ENCODE results near the gene DBNL. TPM values are rescaled to one million over a fixed set of nuclear protein-coding genes. Genes with fewer than 3 reads are reported as not detected.
A peak's percentile ranks its signal among the peaks of the same experiment; 100 is the strongest.

Gene DBNL
- total RNA-seq, 2 donors from 2014 or later: 31.4 to 66.2 TPM

DNA sequence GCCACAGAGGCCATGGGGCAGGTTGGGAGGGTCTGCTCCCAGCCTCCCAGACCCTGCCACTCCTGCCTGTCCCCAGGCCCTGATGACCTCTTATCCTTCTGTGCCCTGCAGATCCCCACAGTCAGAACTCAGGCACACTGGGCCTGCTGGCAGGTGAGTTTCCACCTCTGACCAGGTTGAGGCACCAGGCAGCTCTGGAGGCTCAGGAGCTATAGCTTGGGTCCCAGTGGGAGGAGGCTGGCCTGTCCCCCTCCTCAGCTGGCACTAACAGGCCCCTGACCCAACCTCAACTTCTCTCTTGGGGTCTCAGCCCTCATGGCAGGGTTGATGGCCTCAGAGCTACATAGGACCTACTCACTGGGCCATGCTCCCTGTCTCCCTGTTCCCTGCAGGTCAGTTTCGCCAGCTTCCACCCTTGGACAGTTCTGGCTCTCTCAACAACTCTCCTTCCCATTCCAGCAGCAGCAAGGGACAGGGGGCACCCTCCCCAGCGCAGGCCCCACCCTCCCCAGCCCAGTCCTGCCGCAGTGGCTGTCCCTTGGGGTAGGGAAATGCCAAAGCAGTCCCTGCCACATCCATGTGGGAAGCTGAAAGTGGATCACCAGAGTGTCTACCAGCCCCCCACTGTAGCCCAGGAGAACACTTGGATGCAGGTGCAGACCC lies 56.9 kb downstream of the DBNL start:
- Histone ChIP-seq H3K27me3 (no peaks in the 10 kb centered on the region), H3K9me3 (no peaks in the 10 kb centered on the region)

DNA sequence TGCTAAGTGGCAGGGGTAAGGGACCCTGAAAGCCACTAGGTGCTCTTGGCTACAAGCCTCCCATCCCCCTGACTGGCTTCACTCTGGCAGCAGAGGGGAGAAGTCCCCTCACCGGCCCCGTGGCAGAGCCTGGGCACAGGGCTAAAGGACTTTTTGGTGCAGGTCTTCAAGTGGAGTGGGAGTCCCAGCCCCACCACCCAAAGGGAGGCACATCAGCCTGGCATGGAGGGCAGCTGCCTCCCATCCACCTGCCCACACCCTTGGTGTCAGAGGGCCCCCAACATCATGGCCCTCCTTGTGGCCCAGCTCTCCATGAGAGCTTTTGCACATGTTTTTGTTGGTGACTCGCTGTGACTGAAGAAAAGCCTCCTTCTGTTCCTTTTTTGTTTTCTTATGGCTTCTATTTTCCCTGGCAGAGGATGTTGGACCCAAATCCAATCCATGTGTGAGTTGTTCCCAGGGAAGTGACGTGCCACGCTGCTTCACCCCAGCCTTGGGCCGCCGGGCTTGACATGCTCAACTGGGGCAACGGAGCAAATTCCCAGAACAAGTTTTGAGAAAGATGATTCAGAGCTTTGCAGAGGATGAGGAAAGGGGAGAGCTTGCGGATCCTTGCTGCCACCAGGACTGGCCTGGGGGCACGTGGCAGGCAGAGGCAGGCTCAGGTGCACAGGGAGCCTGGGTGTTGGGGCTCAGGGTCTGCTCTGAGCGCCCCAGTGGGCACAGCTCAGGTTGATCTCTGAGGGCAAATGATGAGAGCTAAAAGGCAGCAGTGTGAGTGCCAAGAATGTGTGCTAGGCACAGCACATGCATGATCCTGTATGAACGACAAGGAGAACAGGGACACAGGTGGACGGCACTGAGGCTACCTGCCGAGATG lies 57.7 kb downstream of the DBNL start:
- Histone ChIP-seq H3K27ac (peak overlapping the region; percentile 88 to 92), H3K27me3 (no peaks in the 10 kb centered on the region), H3K9me3 (no peaks in the 10 kb centered on the region), H3K4me3 (no peak overlapping the region), H3K4me1 (peaks cover 0 to 67% of the 10 kb centered on the region in 2 donors), H3K36me3 (peaks cover 2% of the 10 kb centered on the region)
- DNase-seq (ENCODE audit: low spot score): peak; percentile 85
- TF ChIP-seq, protein P1, sequence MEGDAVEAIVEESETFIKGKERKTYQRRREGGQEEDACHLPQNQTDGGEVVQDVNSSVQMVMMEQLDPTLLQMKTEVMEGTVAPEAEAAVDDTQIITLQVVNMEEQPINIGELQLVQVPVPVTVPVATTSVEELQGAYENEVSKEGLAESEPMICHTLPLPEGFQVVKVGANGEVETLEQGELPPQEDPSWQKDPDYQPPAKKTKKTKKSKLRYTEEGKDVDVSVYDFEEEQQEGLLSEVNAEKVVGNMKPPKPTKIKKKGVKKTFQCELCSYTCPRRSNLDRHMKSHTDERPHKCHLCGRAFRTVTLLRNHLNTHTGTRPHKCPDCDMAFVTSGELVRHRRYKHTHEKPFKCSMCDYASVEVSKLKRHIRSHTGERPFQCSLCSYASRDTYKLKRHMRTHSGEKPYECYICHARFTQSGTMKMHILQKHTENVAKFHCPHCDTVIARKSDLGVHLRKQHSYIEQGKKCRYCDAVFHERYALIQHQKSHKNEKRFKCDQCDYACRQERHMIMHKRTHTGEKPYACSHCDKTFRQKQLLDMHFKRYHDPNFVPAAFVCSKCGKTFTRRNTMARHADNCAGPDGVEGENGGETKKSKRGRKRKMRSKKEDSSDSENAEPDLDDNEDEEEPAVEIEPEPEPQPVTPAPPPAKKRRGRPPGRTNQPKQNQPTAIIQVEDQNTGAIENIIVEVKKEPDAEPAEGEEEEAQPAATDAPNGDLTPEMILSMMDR (IDR thresholded peaks at IDR 0.05): no peak

More for the DNA sequence above, 56.9 kb downstream of the DBNL start:
- no peak overlapping the region for H3K4me3 ChIP-seq
- no peak for DNase-seq (ENCODE audit: low spot score)
- peaks cover 0 to 61% of the 10 kb centered on the region in 2 donors for H3K4me1 ChIP-seq
- TF ChIP-seq, protein P1 (IDR thresholded peaks at IDR 0.05): no peak
- no peaks in the 10 kb centered on the region for H3K36me3 ChIP-seq
- peak overlapping the region; percentile 88 to 92 for H3K27ac ChIP-seq

DNA sequence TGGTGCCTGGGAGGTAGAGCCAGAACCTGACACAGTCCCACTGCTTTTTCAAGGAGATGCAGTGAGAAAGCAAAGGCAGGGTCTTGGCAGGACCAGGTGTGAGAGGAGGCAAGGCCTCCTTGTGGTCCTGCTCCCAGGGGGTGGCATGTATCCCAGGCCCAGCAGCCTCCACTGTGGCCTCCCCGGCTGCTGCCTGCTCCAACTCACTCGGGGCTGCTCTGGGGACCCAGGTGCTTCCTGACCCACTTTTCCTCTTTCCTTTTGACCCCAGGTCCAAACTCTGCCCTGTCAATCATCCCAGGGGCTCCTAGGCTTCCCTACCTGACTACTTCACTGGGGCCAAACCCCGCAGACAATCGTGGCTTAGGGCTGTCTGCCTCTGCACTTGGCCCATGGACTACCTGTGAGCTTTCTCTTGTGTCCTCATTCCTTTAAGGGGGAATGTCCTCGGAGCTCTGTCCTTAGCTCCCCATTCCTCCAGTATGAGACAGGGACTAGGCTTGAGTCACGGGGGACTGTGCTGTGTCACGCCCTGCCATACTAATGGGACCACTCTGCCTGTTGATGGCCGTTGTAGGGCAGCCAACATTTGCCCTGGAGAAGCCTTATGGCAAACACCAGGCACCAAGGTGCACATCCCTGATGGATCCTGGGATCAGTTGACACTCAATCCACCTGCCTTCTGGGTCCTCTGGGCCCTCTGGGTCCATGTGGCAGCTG lies 58.5 kb downstream of the DBNL start:
- TF ChIP-seq, protein P1 (IDR thresholded peaks at IDR 0.05): no peak
- peaks cover 0 to 73% of the 10 kb centered on the region in 2 donors for H3K4me1 ChIP-seq

DNA sequence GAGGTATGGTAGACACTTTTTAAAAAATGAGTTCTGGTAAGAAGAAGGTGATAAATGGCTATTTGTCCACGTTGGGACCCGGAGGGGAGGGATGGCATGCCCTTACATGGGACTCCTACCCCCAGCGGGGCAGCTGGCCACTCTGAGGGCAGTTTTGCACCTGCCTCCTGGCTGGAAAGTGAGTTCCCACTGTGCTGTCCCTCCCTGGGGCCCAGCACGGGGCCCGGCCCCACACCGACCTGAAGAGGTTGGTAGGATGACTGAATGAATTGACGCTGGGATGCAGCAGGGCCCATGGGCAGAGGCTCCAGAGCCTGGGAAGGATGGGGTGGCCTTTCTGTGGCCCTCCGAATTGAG lies 59.0 kb downstream of the DBNL start:
- Histone ChIP-seq H3K4me1 (peaks cover 0 to 73% of the 10 kb centered on the region in 2 donors), H3K27ac (peak overlapping the region; percentile 88 to 92), H3K4me3 (peak overlapping the region in 1 of 2 donors; percentile 72), H3K27me3 (no peaks in the 10 kb centered on the region), H3K36me3 (peaks cover 16% of the 10 kb centered on the region), H3K9me3 (no peaks in the 10 kb centered on the region)
- TF ChIP-seq, protein P1 (IDR thresholded peaks at IDR 0.05): no peak
- DNase-seq (ENCODE audit: low spot score): no peak

More for the DNA sequence above, 58.5 kb downstream of the DBNL start:
- Histone ChIP-seq H3K36me3 (peaks cover 10% of the 10 kb centered on the region), H3K27ac (peak overlapping the region; percentile 88 to 92), H3K4me3 (no peak overlapping the region), H3K27me3 (no peaks in the 10 kb centered on the region), H3K9me3 (no peaks in the 10 kb centered on the region)
- DNase-seq (ENCODE audit: low spot score): no peak

DNA sequence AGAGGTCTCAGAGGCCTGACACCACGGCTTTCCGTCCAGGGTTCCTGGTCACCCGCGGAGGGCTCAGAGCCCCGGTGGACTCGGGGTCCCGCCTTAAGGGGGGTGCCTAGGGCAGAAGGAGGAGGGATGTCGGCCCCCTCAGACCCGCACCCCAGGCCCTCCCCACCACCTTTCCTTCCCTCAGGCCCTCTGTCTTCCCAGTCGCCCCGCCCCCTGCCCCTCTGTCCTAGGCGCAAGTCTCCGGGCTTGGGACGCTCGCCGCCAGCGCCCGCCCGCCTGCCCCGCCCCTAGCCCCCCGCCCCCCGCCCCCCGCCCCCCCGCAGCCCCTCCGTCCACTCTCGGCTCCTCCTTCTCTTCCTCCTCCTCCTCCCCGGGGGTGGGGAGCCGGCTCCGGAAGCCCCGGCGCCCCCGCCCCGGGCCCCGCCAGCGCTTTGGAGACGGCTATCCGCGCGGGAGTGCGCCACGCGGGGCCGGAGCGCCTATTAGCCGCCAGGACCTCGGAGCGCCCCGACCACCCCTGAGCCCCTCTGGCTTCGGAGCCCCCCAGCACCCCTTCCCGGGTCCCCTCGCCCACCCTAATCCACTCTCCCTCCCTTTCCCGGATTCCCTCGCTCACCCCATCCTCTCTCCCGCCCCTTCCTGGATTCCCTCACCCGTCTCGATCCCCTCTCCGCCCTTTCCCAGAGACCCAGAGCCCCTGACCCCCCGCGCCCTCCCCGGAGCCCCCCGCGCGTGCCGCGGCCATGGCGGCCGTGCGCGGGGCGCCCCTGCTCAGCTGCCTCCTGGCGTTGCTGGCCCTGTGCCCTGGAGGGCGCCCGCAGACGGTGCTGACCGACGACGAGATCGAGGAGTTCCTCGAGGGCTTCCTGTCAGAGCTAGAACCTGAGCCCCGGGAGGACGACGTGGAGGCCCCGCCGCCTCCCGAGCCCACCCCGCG lies 59.7 kb downstream of the DBNL start, which contains the start of gene AEBP1:
AEBP1 (plus strand) TSS at position 423 of the 937 bp plus-strand sequence; CDS start at position 744, 321 bp downstream.
- H3K9me3 ChIP-seq: no peaks in the 10 kb centered on the region
- TF ChIP-seq, protein P1 (IDR thresholded peaks at IDR 0.05): no peak
- peaks cover 22% of the 10 kb centered on the region for H3K36me3 ChIP-seq
- H3K27me3 ChIP-seq: no peaks in the 10 kb centered on the region
- peaks cover 0 to 73% of the 10 kb centered on the region in 2 donors for H3K4me1 ChIP-seq
- DNase-seq (ENCODE audit: low spot score): no peak
- peak within 1 kb of the TSS; percentile 88 to 92 for H3K27ac ChIP-seq
- peak within 1 kb of the TSS; percentile 46 to 72 for H3K4me3 ChIP-seq

All from right atrium auricular region (tissue), 2 donors.